GM19372 (cell line): Measurements from ENCODE around the gene ZNF148.

Experiments used
- ATAC-seq: cut with Tn5 transposase; IDR thresholded peaks from one replicate; pipeline ENCODE4 v1.9.1; 2021; ENCODE audit warnings: mild to moderate bottlenecking, low read depth, moderate library complexity; ENCODE audit not compliant: unreplicated experiment

Gene ZNF148

DNA sequence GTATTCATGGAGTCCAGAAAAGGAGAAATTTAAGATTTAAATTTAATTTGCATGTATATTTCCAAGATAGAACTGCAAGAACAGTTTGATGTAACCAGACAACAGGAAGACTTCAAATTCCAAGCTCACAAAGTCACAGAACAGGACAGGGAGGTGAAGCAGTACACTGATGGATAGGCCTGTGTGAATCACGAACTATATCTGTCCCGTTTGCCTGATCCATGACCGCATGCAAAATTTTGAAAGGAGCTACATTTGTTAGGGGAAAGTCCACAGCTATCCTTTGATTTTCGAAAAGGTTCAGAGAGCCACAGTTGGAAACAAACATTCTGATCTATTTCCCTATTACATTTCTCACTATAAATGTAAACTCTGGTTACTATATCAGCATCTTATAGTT is 83.1 kb downstream of the ZNF148 start:
- no peak for ATAC-seq

DNA sequence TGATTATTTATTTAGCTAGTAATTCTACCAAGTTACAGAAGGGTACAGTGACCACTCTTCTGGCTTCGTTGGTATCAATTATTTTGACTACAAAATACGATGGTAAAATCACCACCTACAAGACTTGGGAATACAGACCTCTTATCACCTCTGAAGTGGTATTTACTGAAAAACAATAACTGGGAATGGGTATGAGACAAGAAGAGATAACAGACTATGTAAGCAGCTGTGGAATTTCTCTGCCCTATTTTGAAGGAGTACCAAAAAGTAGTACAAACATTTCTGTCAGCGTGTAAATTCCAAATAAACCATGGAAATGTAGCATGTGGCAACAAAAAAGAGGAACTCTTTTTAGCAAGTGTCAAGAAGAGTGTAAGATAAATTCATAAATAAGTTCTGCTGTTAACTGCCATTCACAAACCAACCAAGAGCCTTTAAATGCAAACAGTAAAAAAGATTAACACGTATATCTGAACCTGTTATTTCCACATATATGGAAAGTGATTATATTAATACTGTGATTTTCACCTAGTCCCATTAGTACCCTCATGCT is 85.6 kb downstream of the ZNF148 start:
- no peak for ATAC-seq

DNA sequence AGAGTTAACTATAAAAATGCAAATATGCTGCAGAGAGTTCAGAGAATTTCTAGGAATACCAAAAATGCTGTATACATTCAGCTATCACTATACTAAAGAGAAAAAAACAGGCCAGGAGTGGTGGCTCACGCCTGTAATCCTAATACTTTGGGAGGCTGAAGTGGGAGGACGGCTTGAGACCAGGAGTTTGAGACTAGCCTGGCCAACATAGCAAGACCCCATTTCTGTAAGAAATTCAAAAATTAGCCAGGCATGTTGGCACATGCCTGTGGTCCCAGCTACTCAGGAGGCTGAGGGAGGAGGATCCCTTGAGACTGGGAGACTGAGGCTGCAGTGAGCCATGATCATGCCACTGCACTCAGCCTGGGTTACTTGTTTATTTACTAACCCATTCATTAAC is 87.9 kb downstream of the ZNF148 start:
- ATAC-seq: no peak

DNA sequence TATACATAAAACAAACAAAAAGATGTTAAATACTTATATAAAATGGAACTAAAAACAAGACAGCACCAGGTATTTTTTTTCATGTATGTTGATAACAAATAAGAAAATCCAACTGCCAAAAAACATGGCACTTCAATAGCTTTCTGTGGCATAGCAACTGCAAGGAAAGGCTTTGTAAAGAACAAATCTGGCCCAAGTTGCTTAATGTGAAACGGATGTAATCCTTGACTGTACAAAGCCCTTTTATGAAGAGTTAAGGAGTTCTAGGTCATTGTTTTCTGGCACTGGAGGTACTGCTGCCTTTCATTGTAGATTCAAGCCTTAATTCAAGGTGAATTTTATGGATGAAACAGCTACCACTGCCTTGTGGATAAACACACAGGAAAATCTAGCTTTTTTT is 93.7 kb downstream of the ZNF148 start:
- no peak for ATAC-seq

DNA sequence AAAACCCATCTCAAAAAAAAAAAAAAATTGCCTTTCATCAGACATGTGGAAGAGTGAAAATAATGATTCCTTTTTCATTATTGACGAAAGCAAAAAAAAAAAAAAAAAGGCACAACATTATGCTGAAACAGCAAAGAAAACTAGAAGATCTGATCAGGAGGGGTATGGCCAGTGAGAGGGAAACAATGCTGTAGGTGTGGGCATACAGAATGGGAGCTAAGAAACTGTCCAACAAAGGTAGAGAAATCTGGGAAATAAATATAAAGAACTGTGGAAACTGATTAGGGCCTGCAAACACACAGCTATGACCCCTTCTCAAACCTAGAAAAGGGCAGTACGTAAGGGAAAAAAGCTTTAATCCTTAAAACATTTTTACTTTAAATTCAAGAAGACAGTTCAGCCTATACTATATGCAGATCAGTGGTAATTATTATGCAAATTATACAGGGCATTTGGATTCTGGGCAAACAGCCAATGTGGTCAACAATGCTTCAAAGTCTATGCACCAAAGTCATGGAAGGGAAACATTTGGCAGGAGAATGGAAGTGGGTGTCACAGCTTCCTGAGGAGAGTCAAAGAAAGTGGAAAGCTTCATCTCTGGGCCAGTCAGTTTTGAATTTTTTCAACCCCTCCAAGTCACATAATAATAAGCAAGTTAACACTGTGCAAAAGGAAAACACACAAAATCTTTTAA is 94.3 kb downstream of the ZNF148 start:
- no peak for ATAC-seq

DNA sequence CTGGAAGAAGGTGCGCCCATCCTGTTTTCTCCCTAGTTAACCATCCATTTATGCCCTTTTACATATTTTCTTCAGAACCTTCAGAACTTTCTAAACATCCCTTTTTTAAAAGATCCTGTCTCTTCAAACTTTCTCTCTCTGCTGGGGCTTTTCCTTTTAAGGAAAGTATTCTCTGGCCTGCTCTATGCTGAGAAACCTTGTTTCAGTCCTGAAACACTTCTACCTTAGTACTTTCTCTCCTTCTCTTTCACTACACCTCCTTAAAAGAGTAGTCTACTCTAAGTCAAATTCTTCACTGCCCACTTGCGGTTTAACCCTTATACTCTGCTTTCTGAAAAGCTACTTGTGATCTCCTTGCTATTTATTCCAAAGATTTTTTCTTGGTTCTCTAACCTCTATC is 97.0 kb downstream of the ZNF148 start:
- no peak for ATAC-seq

DNA sequence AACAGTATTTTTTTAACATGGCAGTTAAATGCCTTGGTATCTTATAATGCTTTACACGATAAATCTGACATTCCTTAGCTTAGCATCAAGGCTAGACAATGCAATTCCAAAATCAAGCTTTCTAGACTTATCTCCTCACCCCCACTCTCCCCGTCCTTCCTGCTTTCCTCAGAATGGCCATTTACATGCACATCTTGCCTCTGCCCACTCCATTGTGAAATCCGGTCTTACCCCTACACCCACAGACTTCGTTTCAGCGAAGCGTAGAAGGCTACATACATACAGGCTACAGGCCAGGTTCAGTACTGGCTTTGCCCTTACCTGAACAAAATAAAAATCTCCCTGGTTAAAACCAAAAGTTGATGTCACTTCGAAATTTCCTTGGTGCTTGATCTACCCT is 104.0 kb downstream of the ZNF148 start:
- ATAC-seq: no peak

DNA sequence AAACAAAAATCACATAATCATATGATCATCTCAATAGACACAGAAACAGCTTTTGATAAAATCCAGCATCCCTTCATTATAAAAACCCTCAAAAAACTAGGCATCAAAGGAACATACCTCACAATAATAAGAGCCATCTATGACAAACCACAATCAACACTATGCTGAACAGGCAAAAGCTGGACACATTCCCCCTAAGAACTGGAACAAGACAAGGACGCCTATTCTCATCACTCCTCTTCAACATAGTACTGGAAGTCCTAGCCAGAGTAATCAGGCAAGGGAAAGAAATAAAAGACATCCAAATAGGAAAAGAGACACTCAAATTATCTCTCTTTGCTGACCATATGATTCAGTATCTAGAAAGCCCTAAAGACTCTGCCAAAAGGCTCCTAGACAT is 107.7 kb downstream of the ZNF148 start:
- no peak for ATAC-seq

DNA sequence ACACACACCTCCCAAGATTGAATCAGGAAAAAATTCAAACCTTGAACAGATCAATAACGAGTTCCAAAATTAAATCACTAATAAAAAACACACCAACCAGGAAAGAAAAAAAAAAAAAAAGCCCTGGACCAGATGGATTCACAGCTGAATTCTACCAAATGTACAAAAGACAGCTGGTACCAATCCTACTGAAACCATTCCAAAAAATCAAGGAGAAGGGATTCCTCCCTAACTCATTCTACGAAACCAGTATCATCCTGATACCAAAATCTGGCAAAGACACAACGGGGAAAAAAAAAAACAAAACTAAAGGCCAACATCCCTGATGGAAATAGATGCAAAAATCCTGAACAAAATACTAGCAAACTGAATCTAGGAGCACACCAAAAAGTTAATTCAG is 108.2 kb downstream of the ZNF148 start:
- no peak for ATAC-seq

DNA sequence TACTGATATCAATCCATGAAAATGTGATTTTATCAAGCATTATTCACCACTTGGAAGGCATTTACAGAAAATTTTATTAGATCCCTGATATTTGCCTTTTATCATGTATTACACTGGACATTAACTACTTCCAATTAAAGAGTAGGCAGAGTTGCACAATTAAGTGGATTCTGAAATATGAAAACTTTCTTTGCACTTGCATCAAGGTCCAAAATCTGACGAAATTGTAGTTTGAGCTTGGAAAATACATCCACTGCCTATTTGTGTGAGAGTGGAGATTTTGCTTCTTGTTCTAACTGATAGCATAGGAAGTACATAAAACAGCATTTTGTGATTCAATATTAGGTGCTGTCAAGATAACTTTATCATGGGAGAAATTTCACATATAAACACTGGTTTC is 113.0 kb downstream of the ZNF148 start:
- ATAC-seq: no peak

DNA sequence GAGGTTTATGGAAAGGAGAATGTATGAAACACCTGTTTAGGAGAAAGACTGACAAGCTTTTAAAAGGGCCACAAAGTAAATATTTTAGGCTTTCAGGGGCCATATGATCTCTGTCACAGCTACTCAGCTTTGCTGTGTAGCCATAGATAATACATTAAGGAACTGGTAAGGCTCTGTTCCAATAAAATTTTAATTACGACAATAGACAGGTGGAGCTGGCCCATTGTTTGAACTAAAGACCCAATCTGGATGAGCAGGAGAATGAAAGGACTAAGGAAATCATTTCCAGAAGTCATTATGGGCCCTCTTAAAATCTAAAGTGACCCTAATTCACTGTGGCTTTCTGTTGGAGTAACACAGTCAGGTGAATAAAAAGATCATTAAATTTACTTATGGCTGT is 114.1 kb downstream of the ZNF148 start:
- ATAC-seq: no peak

DNA sequence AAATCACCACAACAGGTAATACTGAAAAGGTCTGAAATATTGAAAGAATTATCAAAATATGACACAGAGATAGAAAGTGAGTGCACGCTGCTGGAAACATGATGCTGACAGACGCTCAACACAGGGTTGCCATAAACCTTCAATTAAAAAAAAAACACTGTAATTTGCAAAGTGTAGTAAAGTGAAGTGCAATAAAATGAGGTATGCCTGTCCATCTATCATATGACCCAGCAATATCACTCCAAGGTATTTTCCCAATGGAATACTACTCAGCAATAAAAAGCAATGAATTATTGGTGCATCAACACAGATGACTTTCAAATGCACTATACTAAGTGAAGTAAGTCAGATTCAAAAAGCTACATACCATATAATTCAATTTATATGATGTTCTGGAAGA is 115.0 kb downstream of the ZNF148 start:
- no peak for ATAC-seq

DNA sequence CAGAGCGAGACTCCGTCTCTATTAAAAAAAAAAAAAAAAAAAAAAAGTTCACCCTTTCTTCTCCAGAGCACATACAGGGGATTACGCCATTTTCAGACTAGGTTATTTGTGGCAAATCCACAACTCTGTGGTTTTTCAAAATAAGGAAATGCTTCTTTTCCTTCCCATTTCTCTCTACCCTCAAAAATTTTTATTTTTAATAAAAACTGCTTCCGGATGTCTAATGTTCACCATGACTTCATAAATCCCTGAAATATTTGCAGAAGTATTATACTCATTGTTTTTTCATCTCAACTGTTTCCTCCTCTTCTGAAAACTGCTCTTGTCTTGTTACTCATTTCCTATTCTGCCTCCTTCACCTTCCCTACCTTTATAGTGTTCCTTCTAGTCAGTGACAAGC is 117.6 kb downstream of the ZNF148 start:
- ATAC-seq: no peak

DNA sequence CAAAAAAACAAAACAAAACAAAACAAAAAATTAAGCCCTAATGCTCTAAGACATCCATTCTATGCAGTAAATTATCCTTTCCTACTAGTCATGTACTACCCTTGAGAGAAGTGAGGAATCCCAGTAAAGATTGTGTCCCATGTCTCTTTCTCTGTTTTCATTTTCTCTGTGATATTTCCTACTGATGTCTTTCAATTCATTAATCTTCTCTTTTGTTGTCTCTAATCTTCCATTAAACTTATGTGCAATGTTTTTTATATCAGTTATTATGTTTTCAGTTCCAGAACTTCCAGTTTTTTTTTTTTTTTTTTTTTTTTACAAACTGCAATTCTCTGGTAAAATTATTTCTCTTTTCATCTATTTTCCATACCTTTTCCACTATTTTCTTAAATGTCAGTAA is 118.5 kb downstream of the ZNF148 start:
- no peak for ATAC-seq

DNA sequence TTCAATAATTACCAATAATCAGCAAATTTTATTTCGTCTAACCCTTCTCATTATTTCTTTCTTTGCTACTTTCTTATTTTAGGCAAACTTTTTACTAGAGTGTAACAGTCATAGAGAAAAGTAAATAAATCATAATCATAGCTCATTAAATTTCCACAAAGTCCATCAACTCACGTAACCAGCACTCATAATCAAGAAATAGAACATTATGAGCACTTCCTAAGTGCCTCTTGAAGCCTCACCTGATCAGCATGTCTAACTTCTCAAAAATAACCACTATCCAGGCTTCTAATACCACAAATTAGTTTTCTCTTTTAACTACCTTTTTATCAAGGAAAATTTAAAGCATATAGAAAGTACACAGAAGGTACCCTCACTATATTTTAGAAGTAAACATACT is 124.2 kb downstream of the ZNF148 start:
- no peak for ATAC-seq

DNA sequence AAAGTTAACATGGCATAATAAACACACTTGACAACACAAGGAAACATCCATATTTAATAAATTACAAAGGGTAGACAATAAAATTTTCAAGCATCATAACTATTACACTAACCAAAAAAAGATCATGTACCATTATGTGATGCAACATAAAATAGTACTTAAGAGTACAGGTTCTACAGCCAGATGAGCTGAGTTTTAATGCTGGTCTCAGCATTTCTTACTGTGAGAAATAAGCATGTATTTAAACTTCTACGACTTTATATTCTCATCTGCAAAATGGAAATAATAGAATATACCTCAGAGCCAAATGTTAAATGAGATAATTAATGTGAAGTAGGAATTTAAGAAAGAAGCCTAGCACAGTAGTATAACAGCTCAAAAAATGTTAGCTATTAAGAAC is 128.9 kb downstream of the ZNF148 start:
- ATAC-seq: no peak

DNA sequence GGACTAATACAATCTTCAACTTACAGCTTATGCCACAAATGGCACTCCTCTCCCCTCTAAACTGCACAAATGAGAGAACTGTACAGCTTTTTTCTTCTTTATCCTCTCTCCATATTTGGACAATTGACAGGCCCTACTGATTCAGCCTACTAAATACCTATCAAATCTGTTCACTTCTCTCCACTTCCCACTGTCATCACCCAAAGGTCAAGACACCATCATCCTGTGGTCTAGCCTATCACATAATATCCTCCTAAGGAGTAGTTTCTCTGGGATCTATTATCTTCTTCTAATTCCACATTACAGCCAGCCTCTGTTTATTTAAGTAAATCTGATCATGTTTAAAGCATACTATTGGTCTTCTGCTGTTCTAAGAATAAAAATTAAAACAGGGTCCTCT is 129.6 kb downstream of the ZNF148 start:
- no peak for ATAC-seq

DNA sequence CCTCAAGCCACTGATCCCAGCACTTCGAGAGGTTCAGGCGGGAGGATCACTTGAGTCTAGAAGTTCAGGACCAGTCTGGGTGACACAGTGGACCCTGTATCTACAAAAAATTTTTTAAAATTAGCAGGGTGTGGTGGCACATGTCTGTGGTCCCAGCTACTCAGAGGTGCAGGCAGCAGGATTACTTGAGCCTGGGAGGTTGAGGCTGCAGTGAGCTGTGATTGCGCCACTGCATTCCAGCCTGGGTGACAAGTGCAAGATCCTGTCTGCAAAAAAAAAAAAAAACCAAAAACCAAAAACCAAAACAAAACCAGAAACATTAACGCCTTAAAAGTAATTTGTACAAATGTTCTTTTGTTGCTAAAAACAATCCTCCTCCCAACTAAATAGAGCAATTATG is 134.6 kb downstream of the ZNF148 start:
- no peak for ATAC-seq

DNA sequence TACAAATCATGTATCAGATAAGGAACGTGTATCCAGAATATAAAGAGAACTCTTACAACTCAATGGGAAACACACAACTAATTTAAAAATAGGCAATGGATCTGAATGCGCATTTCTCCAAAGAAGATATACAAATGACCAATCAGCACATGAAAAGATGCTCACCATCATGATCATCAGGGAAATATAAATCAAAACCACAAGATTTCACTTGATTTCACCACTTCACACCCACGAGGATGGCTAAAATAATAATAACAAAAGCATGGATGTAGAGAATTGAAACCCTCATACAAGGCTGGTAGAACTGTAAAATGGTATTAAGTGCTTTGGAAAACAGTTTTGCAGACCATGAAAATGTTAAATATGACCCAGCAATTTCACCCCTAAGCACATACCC is 135.9 kb downstream of the ZNF148 start:
- ATAC-seq: no peak

DNA sequence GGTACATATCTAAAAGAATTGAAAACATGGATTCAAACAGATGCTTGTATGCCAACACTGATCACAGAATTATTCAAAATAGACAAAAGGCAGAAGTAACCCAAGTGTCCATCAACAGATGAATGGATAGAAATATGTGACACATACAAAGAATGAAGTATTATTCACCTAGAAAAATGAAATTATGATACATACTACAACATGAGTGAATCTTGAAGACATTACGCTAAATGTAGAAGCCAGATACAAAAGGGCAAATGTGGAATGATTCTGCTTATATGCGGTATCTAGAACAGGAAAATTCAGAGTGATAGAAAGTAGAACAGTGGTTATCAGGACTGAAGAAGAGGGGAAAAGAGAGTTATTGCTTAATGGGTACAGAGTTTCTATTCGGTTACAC is 136.4 kb downstream of the ZNF148 start:
- no peak for ATAC-seq

DNA sequence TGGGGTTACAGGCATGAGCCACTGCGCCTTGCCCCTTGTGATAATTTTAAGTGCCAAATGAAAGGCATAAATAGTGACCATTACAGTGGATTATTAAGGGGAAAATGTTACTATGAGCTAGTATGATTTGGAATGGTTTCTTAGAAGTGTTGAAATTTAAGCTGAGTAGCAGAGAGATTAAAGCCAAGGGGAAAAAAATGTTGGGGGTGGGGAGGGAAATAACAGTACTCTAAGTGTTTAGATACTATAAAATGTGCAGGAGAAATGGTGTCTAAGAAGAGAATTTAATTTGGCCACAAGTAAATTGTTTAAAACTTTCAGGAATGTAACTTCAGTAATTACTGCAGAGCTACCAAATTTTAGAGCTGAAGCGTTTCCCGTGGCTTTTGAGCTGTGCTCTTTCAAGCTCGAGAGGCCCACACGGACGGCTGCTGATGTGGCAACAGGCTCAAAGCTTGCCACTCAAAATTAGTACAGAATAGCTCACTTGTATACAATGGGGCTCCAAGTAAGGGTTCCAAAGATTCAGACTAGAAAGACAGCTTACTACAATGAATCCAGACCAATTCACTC is 138.7 kb downstream of the ZNF148 start:
- ATAC-seq: no peak

DNA sequence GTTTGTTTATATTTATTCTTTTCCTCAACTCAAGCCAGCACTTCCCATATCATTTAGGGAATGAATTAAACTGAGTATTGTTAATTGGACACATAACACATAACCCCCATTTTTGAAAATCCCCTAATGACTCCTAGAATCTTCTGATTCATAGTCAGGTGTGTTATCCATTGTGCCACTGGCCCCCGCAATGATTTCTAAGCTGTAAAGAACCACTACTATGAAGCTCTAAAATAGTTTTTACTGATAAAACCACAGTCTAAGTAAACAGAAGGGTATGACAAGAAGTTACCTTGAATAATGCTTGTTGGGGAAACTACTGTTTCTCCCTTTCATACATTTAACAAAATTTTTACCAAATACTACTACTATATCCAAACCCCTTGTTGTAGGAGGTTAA is 140.3 kb downstream of the ZNF148 start:
- no peak for ATAC-seq
